GM12878 (cell line): ENCODE measurements around the gene DCX. TPM values are rescaled to one million over a fixed set of nuclear protein-coding genes. Genes with fewer than 3 reads are reported as not detected.

Experiments used
- ATAC-seq: fragments of 200-7000 bp; cut with Tn5 transposase; 3 replicates; pipeline ENCODE4 v1.9.1; 2020; ENCODE audit warnings: mild to moderate bottlenecking, moderate library complexity
- BruUV-seq: library from RNA; stranded (reverse); fragments of 400-500 nt; replicated peaks from 2 replicates; lab custom pipeline; 2021; lab: Mats Ljungman, UMichigan
- CTCF ChIA-PET: fragments of 300-600 bp; sonication (Branson Sonifier 250); formaldehyde crosslinking; extraction: SDS; loops from one replicate; lab custom pipeline; 2021; ENCODE audit warnings: inconsistent platforms; lab: Yijun Ruan, JAX
- POLR2A ChIA-PET: fragments of 350-600 bp; formaldehyde crosslinking; extraction: SDS; loops from one replicate; lab custom pipeline; 2021; ENCODE audit warnings: inconsistent platforms; lab: Charles Lee
- RAD21 ChIA-PET: fragments of 300-600 bp; sonication (Branson Sonifier 250); formaldehyde crosslinking; loops from one replicate; lab custom pipeline; 2023; ENCODE audit warnings: antibody characterized with exemption; ENCODE audit not compliant: unreplicated experiment; lab: Charles Lee
- SMC1A ChIA-PET: fragments of 300-600 bp; sonication (Branson Sonifier 250); formaldehyde crosslinking; loops from one replicate; lab custom pipeline; 2023; ENCODE audit not compliant: unreplicated experiment, uncharacterized antibody; lab: Charles Lee
- DNase-seq: peaks from one replicate; pipeline ENCODE4 v3.0.0-alpha.2; 2011; ENCODE audit warnings: low read depth, low spot score
- FAIRE-seq: peaks from 3 replicates; lab custom pipeline; 2011; peaks lifted over from hg19 to GRCh38; lab: Jason Lieb, UNC
- H2AFZ ChIP-seq: 2 replicates; pipeline ENCODE4 v1.6.0; 2011; ENCODE audit warnings: low read depth, low read length, control low read depth; ENCODE audit not compliant: control insufficient read depth
- H3K27ac ChIP-seq: 2 replicates; pipeline ENCODE4 v1.5.1; 2011; ENCODE audit warnings: control low read depth; ENCODE audit not compliant: control insufficient read depth, insufficient read depth
- H3K27me3 ChIP-seq, 2 experiments: replicated peaks in 1 of 2; 2 replicates each; pipeline versions ENCODE4 v1.6.0 to v1.6.1; 2011; ENCODE audit warnings: low read length in 1 of 2; ENCODE audit not compliant: control insufficient read depth in 2 of 2, insufficient read depth in 2 of 2
- H3K36me3 ChIP-seq, 2 experiments: 2 replicates each; pipeline ENCODE4 v1.5.1; 2011; ENCODE audit warnings: low read length in 1 of 2; ENCODE audit not compliant: control insufficient read depth in 2 of 2, insufficient read depth in 2 of 2
- H3K4me1 ChIP-seq: 2 replicates; pipeline ENCODE4 v1.6.1; 2011; ENCODE audit warnings: mild to moderate bottlenecking, low read length, moderate library complexity, mixed read lengths; ENCODE audit not compliant: control insufficient read depth, insufficient read depth
- H3K4me2 ChIP-seq: 2 replicates; pipeline ENCODE4 v1.6.0; 2011; ENCODE audit warnings: control low read depth; ENCODE audit not compliant: control insufficient read depth, insufficient read depth
- H3K4me3 ChIP-seq: fragments of 200-600 bp; sonication (generic); 2 replicates; pipeline ENCODE4 v1.5.1; 2016
- H3K79me2 ChIP-seq: 2 replicates; pipeline ENCODE4 v1.6.0; 2011; ENCODE audit warnings: low read length; ENCODE audit not compliant: control insufficient read depth, insufficient read depth
- H3K9ac ChIP-seq: 2 replicates; pipeline ENCODE4 v1.8.0; 2011; ENCODE audit warnings: low read length, control low read depth, mixed read lengths; ENCODE audit not compliant: control insufficient read depth, insufficient read depth
- H3K9me3 ChIP-seq: replicated peaks from 3 replicates; pipeline ENCODE4 v1.5.1; 2011; ENCODE audit warnings: mild to moderate bottlenecking, low read length; ENCODE audit not compliant: control insufficient read depth, insufficient read depth
- H4K20me1 ChIP-seq: 2 replicates; pipeline ENCODE4 v1.6.0; 2011; ENCODE audit not compliant: control insufficient read depth, insufficient read depth
- EZH2 ChIP-seq: IDR thresholded peaks from 2 replicates; pipeline ENCODE4 v1.6.1; 2012; ENCODE audit warnings: low read depth, mild to moderate bottlenecking, control low read depth, inconsistent platforms, low read length, borderline replicate concordance; ENCODE audit not compliant: control insufficient read depth
- NFXL1 ChIP-seq: fragments of 450-650 bp; IDR thresholded peaks from 2 replicates; pipeline ENCODE4 v1.6.1; 2017; ENCODE audit warnings: antibody characterized with exemption, mild to moderate bottlenecking, borderline replicate concordance
- RAD51 ChIP-seq: fragments of 450-650 bp; IDR thresholded peaks from 2 replicates; pipeline ENCODE4 v1.6.1; 2016; ENCODE audit warnings: moderate library complexity, mild to moderate bottlenecking, inconsistent platforms
- RBBP5 ChIP-seq: fragments of 200-600 bp; sonication (generic); conservative IDR thresholded peaks from 2 replicates; pipeline ENCODE4 v1.6.1; 2016
- TBL1XR1 ChIP-seq: IDR thresholded peaks from 2 replicates; pipeline ENCODE4 v1.6.1; 2012; ENCODE audit warnings: low read depth, low read length, improper control_type of control experiment
- WGBS: methylation state at CpG from one replicate; pipeline ENCODE4 v1.1.6; 2016; ENCODE audit warnings: low lambda C conversion rate; ENCODE audit not compliant: insufficient replicate concordance, insufficient coverage; ENCODE audit errors: missing lambda C conversion rate; 5-methylcytosine and 5-hydroxymethylcytosine counted together
- in situ Hi-C: fragments of 300-500 bp; cut with MboI; formaldehyde crosslinking; loops from 9 replicates; pipeline ENCODE4 v1.14.3; 2018; ENCODE audit warnings: mixed read lengths
- intact Hi-C: fragments of 100-400 bp; cut with micrococcal nuclease; formaldehyde crosslinking; loops from one replicate; pipeline ENCODE4 v1.14.2; 2022; ENCODE audit not compliant: unreplicated experiment
- polyA plus RNA-seq, 11 experiments: library from polyadenylated mRNA; depleted of rRNA in 4 of 11; unstranded in 6 of 11; stranded (reverse) in 5 of 11; fragments of >200 nt; fragmentation: Nextera tagmentation in 4 of 11; fragmentation: Illumina TruSeq in 1 of 11; extraction: Ambion mirVana in 4 of 11; extraction: Trizol in 1 of 11; gene quantifications; 1 replicate in 1 of 11; 2 replicates in 10 of 11; pipeline versions ENCODE4 v1.2.1 to v1.2.3, GENCODE V29; 2011 to 2016; ENCODE audit warnings: inconsistent platforms in 2 of 11, missing spikeins in 2 of 11, low read depth in 1 of 11
- total RNA-seq, 4 experiments: library from RNA; depleted of rRNA in 3 of 4; stranded (reverse); fragments of >200 nt in 3 of 4; fragmentation: Illumina TruSeq in 1 of 4; extraction: Trizol in 1 of 4; gene quantifications; 2 replicates each; pipeline versions ENCODE4 v1.2.1 to v1.2.3, GENCODE V29; 2013 to 2021
- TF ChIP-seq, protein P1 (sequence below): IDR thresholded peaks from 2 replicates; pipeline ENCODE4 v1.6.1; 2012; ENCODE audit warnings: mild to moderate bottlenecking, low read depth, low read length

Gene DCX
- total and polyA plus RNA-seq, 10 of the 15 experiments (the other 5 are each of a cell fraction or from before 2014, with no cell fraction given), result under 0.01 TPM; not detected in 9

DNA sequence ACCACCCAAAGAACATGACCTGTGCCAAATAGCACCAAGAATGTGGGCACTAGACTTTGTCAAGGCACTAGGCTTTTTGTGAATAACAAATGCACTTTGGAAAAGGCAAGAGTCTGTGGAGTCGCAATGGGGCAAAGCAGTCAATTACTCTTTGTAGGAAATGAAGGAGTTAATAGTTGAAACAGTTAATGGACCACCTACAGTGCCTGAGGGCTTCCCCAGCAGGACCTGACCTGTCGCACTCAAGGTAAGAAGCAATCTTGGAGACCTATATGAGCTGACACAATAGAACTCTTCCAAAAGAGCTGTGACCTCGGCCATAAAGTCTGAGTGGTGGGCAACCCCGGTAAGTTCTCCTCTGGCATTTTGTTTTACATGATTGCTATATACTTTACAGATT lies 92.5 kb downstream of the DCX start:
- Histone ChIP-seq H3K9me3 (no peaks in the 10 kb centered on the region), H3K27me3 (no peaks in the 10 kb centered on the region), H2AFZ (no peak overlapping the region), H3K36me3 (no peaks in the 10 kb centered on the region), H4K20me1 (no peaks in the 10 kb centered on the region), H3K4me3 (no peak overlapping the region), H3K9ac (no peak overlapping the region), H3K4me1 (no peaks in the 10 kb centered on the region), H3K79me2 (no peaks in the 10 kb centered on the region), H3K27ac (no peak overlapping the region), H3K4me2 (no peak overlapping the region)
- no peak for DNase-seq
- no peak for FAIRE-seq
- intact Hi-C loops, result no loop called here
- ChIA-PET POLR2A (no interaction called here), CTCF (interaction anchor here (1.4 kb wide), 1 partner anchor 126 kb away, joined by 3 read pairs; no protein-coding TSS in a partner anchor), RAD21 (no interaction called here), SMC1A (no interaction called here)
- 13% methylated on average over 4 of the region's 4 CpGs for WGBS
- no peak for ATAC-seq
- no peak for TF ChIP-seq TBL1XR1
- TF ChIP-seq, protein P1, sequence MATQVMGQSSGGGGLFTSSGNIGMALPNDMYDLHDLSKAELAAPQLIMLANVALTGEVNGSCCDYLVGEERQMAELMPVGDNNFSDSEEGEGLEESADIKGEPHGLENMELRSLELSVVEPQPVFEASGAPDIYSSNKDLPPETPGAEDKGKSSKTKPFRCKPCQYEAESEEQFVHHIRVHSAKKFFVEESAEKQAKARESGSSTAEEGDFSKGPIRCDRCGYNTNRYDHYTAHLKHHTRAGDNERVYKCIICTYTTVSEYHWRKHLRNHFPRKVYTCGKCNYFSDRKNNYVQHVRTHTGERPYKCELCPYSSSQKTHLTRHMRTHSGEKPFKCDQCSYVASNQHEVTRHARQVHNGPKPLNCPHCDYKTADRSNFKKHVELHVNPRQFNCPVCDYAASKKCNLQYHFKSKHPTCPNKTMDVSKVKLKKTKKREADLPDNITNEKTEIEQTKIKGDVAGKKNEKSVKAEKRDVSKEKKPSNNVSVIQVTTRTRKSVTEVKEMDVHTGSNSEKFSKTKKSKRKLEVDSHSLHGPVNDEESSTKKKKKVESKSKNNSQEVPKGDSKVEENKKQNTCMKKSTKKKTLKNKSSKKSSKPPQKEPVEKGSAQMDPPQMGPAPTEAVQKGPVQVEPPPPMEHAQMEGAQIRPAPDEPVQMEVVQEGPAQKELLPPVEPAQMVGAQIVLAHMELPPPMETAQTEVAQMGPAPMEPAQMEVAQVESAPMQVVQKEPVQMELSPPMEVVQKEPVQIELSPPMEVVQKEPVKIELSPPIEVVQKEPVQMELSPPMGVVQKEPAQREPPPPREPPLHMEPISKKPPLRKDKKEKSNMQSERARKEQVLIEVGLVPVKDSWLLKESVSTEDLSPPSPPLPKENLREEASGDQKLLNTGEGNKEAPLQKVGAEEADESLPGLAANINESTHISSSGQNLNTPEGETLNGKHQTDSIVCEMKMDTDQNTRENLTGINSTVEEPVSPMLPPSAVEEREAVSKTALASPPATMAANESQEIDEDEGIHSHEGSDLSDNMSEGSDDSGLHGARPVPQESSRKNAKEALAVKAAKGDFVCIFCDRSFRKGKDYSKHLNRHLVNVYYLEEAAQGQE, result no peak
- TF ChIP-seq EZH2, result no peak
- TF ChIP-seq NFXL1, result no peak
- TF ChIP-seq RBBP5, result no peak
- no peak for TF ChIP-seq RAD51
- in situ Hi-C loops, result no loop called here
- BruUV-seq, result no TSS peak
